GM15510 (cell line): ENCODE measurements around the gene ZNF536.

Experiments used
- POLR2A ChIP-seq: IDR thresholded peaks from 3 replicates; pipeline ENCODE4 v1.6.1; 2011; ENCODE audit warnings: borderline replicate concordance; ENCODE audit not compliant: insufficient read length; ENCODE audit errors: extremely low read depth

The ZNF536 gene

DNA sequence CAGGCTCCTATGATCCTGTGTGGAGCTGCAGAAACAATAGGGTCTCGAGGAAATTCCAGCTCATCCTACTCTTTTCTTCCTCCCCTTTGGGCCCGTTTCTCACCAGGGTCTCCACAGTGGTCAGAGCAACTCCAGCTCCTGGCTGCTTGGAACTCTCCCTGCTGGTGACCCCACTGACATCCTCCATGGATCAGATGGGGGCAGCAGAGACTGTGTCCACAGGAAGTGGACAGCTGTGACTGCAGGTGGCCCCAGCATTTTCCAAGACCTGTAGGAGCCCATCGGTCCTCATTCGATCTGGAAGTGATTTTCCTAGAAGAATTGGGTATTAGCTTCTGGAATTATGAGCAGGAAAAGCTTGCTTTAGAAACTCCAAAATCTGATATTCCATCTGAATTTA lies 208.5 kb downstream of the ZNF536 start:
- no peak for TF ChIP-seq POLR2A

DNA sequence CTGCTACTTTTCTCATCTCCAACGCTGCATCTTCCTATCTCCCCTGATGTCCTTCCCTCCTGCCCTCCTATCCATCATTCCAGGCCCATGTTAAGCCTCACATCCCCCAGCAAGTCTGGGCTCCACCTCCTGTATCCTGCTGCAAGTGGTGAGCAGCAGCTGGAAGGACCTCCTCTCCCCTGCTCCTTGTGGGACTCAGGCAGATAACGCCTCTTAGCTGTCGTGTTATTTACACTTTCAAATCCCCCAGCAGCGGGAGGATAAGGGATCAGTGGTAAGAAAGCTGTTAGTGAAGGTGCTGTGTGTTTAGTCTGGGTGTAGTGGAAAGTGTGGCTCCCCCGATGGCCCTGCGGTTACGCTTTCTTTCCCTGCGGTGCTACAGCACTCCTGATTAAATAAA lies 211.9 kb downstream of the ZNF536 start:
- no peak for TF ChIP-seq POLR2A

GRCh38 chr19:30587869-30588268 lies 215.7 kb downstream of the ZNF536 start:
- no peak for TF ChIP-seq POLR2A

DNA sequence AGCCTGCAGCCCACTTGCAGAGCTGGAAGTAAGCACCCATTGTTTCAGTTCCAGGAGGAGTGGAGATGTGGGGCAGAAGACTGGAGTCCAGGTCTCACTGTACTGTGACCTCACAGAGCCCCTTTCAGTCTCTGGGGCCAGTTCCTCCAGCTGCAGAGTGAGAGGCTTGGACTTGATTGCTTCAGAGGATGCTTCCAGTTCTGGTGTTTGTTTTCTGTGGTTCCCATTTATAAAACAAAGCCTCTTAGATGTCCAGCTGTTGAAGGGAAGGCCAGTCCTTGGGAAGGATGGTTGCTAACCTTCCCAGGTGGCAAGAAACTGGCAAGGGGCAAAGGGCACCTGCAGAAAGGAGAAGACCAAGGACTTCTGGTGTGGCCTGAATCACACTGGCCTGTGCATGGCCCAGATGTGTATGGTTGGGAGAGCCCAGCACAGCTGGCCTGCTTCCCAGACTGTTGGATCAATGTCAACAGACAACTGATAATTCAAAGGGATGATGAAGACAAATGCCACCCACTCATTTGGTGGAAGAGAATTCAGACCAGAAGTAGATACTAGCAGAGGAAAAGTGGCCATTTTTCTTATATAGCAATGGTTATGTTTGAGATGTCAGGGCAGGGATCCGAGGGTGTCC lies 218.5 kb downstream of the ZNF536 start:
- TF ChIP-seq POLR2A = no peak

GRCh38 chr19:30593356-30593755 lies 221.2 kb downstream of the ZNF536 start:
- TF ChIP-seq POLR2A = no peak

GRCh38 chr19:30593975-30594745 lies 222.0 kb downstream of the ZNF536 start:
- no peak for TF ChIP-seq POLR2A

DNA sequence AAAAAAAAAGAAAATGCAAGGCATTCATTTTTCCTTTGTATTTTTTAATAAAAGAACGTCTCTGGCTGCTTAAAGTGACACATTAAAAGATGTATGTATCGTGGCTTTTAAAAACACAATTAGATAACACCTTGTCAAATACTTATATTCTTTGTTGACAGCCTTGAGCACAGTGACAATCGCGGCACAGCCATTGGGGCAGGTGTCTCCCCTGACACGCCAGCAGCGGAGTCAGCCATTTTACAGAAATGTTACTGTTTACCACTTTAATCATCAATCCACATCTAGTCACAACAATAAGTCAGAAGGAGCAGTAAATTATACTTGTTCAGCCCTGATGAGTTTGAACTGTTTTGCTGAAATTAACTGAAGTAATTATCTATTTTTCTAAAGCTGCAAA lies 224.1 kb downstream of the ZNF536 start:
- no peak for TF ChIP-seq POLR2A

- TF ChIP-seq POLR2A = no peak
These were observed 224.7 kb downstream of the ZNF536 start for GRCh38 chr19:30596813-30597399.

DNA sequence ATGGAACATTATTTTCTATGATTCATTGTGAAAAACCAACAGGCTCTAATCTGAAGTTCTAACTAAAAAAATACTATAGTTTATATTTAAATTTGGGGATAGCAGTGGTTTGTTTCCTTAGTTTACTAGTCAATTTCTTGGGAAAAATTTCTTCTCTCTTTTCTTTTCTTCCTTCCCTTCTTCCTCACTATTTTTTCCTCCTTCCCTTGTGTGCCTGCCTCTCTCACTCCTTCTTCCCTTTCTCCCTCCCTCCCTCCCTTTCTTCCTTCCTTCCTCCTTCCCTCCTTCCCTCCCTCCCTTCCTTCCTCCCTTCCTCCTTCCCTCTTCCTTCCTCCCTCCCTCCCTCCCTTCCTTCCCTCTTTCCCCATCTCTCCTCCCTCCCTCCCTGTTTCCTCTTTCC lies 226.5 kb downstream of the ZNF536 start:
- no peak for TF ChIP-seq POLR2A

DNA sequence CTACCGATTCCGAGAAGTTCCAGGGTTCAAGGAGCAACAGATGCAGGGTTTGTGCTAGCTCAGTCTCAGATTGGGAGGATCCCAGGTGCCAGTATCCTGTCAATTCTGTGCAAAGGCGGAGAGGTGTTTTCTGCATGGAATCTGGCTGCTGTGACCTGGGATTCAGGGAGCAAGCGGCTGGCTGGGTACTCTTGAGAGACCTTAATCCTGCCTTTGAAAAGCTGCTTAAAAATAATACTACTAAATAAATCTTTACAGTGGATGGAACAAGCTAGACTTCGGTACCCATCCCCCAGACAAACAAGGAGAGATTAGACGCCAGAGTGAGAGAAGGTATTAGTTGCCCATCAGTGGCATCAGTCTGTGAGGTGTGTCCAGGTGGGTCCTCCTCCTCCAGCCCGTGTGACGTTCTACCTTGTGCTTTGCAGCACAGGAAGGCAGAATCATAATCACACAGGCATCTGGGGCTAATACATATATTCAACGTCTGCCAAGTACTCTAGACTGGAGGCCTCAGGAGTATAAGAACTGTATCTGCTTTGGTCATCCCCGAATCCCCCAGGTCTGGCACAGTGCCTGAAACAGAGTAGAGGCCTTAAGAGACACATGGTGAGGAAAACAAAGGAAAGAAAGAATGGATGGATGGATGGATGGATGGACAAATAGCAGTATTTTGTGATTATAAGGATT lies 230.6 kb downstream of the ZNF536 start:
- TF ChIP-seq POLR2A = no peak

DNA sequence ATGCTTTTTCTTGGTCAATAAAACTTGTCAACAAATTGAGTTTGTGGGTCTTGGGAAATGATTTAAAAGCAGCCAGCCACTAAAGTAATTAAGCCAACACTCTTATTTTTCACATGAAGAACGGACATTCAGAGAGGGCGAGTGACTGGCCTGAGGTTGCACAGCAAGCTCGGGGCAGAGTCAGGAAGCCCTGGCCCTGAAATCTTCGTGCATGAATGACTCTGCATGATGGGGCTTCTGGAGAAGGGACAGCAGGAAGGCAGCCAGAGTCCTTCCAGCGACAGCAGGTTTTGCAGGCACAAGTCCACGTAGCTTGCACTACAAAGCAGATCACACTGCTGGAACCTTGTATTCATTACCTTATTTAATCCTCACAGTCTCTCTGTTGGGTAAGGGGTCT lies 232.5 kb downstream of the ZNF536 start:
- no peak for TF ChIP-seq POLR2A

DNA sequence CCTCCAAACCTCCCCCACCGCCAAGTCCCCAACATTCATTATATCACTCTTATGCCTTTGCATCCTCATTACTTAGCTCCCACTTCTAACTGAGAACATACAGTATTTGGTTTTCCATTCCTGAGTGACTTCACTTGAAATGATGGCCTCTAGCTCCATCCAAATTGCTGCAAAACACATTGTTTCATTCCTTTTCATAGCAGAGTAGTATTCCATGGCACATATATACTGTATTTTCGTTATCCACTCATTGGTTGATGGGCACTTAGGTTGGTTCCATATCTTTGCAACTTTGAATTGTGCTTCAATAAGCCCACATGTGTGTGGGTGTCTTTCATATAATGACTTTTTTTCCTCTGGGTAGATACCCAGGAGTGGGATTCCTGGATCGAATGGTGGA lies 233.1 kb downstream of the ZNF536 start:
- TF ChIP-seq POLR2A = no peak

- no peak for TF ChIP-seq POLR2A
These were observed 234.2 kb downstream of the ZNF536 start for GRCh38 chr19:30606114-30607050.
